HepG2 (cell line): Measurements from ENCODE around the gene SPRED2. TPM values are rescaled to one million over a fixed set of nuclear protein-coding genes. Genes with fewer than 3 reads are reported as not detected.

Source experiments
- ARNT ChIP-seq: fragments of 450-650 bp; IDR thresholded peaks from 2 replicates; pipeline ENCODE4 v1.6.1; 2017
- ASH2L ChIP-seq: fragments of 300-600, 200-600 bp; sonication (generic); IDR thresholded peaks from 2 replicates; pipeline ENCODE4 v1.7.0; 2017; ENCODE audit warnings: low read depth, mild to moderate bottlenecking, moderate library complexity, mixed read lengths, low read length; ENCODE audit not compliant: insufficient read length
- CCAR2 ChIP-seq: fragments of 200-400 bp; formaldehyde crosslinking; optimal IDR thresholded peaks from 2 replicates; pipeline ENCODE3; 2018; ENCODE audit warnings: low read depth, mild to moderate bottlenecking, low read length, moderate library complexity
- DR1 ChIP-seq: sonication (generic); formaldehyde crosslinking; IDR thresholded peaks from 2 replicates; pipeline ENCODE4 v1.8.0; 2021; ENCODE audit warnings: mild to moderate bottlenecking, missing genetic modification reagents, inconsistent platforms
- SPEN ChIP-seq: sonication (generic); formaldehyde crosslinking; IDR thresholded peaks from 2 replicates; pipeline ENCODE4 v1.5.1; 2020; ENCODE audit warnings: low read depth, mild to moderate bottlenecking, missing genetic modification reagents
- TEAD3 ChIP-seq: optimal IDR thresholded peaks from 2 replicates; pipeline ENCODE3; 2016; ENCODE audit warnings: borderline replicate concordance
- ZFY ChIP-seq: sonication (generic); formaldehyde crosslinking; IDR thresholded peaks from 2 replicates; pipeline ENCODE4 v1.4.0; 2020; ENCODE audit warnings: missing genetic modification reagents
- ZNF253 ChIP-seq: sonication (generic); formaldehyde crosslinking; IDR thresholded peaks from 2 replicates; pipeline ENCODE4 v1.8.0; 2022; ENCODE audit warnings: mild to moderate bottlenecking, missing genetic modification reagents, borderline replicate concordance
- ZNF446 ChIP-seq: sonication (generic); formaldehyde crosslinking; IDR thresholded peaks from 2 replicates; pipeline ENCODE4 v1.5.0; 2020; ENCODE audit warnings: mild to moderate bottlenecking, missing genetic modification reagents
- ZNF644 ChIP-seq: IDR thresholded peaks from 2 replicates; pipeline ENCODE4 v1.6.1; 2016; ENCODE audit warnings: low read depth
- ZNF674 ChIP-seq: sonication (generic); formaldehyde crosslinking; IDR thresholded peaks from 2 replicates; pipeline ENCODE4 v1.5.0; 2020; ENCODE audit warnings: low read depth, mild to moderate bottlenecking, missing genetic modification reagents
- ZNF773 ChIP-seq: sonication (generic); formaldehyde crosslinking; IDR thresholded peaks from 2 replicates; pipeline ENCODE4 v1.4.0; 2020; ENCODE audit warnings: missing genetic modification reagents, borderline replicate concordance
- polyA plus RNA-seq, 8 experiments: library from polyadenylated mRNA; depleted of rRNA in 3 of 8; stranded (reverse) in 7 of 8; unstranded in 1 of 8; fragments of >200 nt; fragmentation: Illumina TruSeq in 4 of 8; extraction: Trizol in 4 of 8; gene quantifications; 2 replicates each; pipeline versions ENCODE4 v1.2.1 to v1.2.3, GENCODE V29; 2011 to 2016; ENCODE audit warnings: low read depth in 4 of 8, missing spikeins in 1 of 8, mixed read lengths in 1 of 8; ENCODE audit not compliant: insufficient read depth in 1 of 8
- total RNA-seq, 5 experiments: library from RNA; depleted of rRNA; stranded (reverse); fragments of >200 nt; fragmentation: Illumina TruSeq; extraction: Trizol; gene quantifications; 2 replicates each; pipeline ENCODE4 v1.2.3, GENCODE V29; 2016; ENCODE audit warnings: low read depth in 1 of 5
- TF ChIP-seq, protein P1 (sequence below): sonication (generic); formaldehyde crosslinking; IDR thresholded peaks from 2 replicates; pipeline ENCODE4 v1.9.0; 2021; ENCODE audit warnings: missing genetic modification reagents, mild to moderate bottlenecking, borderline replicate concordance
- TF ChIP-seq, protein P2 (sequence below): sonication (generic); formaldehyde crosslinking; IDR thresholded peaks from 2 replicates; pipeline ENCODE4 v1.5.0; 2020; ENCODE audit warnings: missing genetic modification reagents
- TF ChIP-seq, protein P3 (sequence below): sonication (generic); formaldehyde crosslinking; conservative IDR thresholded peaks from 2 replicates; pipeline ENCODE4 v1.4.0; 2020; ENCODE audit warnings: mild to moderate bottlenecking, missing genetic modification reagents, moderate library complexity
- TF ChIP-seq, protein P4 (sequence below): sonication (generic); formaldehyde crosslinking; IDR thresholded peaks from 2 replicates; pipeline ENCODE4 v1.4.0; 2020; ENCODE audit warnings: missing genetic modification reagents
- TF ChIP-seq, protein P5 (sequence below): sonication (generic); formaldehyde crosslinking; IDR thresholded peaks from 2 replicates; pipeline ENCODE4 v1.4.0; 2020; ENCODE audit warnings: low read depth, mild to moderate bottlenecking, missing genetic modification reagents
- TF ChIP-seq, protein P6 (sequence below): sonication (generic); formaldehyde crosslinking; IDR thresholded peaks from 2 replicates; pipeline ENCODE4 v1.4.0; 2020; ENCODE audit warnings: missing genetic modification reagents
- TF ChIP-seq, protein P7 (sequence below): sonication (generic); formaldehyde crosslinking; IDR thresholded peaks from 2 replicates; pipeline ENCODE4 v1.5.1; 2020; ENCODE audit warnings: missing genetic modification reagents, mild to moderate bottlenecking, borderline replicate concordance

The SPRED2 gene
- total and polyA plus RNA-seq, 2 of the 13 experiments (the other 11 are each of a cell fraction or from before 2014, with no cell fraction given): 13.0 to 37.0 TPM

DNA sequence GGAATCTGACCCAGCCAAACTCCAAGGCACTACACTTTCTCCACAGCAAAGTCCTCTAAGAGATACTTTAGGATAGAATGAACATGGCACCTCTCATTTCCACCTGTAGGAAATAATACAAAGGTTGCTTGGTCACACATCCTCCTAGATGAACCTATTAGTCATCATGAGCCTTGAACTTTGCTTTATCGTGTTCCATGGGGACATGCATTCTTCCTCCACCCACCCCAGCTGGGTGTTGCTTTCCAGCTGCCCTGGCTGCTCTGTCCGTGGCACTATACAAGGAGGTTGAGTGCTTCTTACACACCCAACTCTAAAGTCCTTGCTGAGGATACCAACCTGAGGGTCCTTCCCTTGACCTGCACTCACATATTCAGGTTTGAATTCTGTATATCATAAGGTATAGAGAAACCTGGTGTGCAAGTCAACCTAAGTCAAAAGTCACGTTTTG lies 52.7 kb downstream of the SPRED2 start (continued):
- TF ChIP-seq ZNF446 (CRISPR knock-in tag) (no peak), CCAR2 (no peak), ZNF674 (no peak), SPEN (CRISPR knock-in tag) (no peak), TEAD3 (CRISPR knock-in tag) (peak; percentile 88), ZNF253 (CRISPR knock-in tag) (no peak), ZNF773 (CRISPR knock-in tag) (no peak), ZFY (CRISPR knock-in tag) (no peak), ARNT (no peak), ZNF644 (CRISPR knock-in tag) (peak; percentile 98), ASH2L (peak; percentile 35), DR1 (CRISPR knock-in tag) (no peak)
- TF ChIP-seq, protein P1, sequence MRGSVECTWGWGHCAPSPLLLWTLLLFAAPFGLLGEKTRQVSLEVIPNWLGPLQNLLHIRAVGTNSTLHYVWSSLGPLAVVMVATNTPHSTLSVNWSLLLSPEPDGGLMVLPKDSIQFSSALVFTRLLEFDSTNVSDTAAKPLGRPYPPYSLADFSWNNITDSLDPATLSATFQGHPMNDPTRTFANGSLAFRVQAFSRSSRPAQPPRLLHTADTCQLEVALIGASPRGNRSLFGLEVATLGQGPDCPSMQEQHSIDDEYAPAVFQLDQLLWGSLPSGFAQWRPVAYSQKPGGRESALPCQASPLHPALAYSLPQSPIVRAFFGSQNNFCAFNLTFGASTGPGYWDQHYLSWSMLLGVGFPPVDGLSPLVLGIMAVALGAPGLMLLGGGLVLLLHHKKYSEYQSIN (CRISPR knock-in tag): no peak
- TF ChIP-seq, protein P2, sequence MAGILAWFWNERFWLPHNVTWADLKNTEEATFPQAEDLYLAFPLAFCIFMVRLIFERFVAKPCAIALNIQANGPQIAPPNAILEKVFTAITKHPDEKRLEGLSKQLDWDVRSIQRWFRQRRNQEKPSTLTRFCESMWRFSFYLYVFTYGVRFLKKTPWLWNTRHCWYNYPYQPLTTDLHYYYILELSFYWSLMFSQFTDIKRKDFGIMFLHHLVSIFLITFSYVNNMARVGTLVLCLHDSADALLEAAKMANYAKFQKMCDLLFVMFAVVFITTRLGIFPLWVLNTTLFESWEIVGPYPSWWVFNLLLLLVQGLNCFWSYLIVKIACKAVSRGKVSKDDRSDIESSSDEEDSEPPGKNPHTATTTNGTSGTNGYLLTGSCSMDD: no peak
- TF ChIP-seq, protein P3, sequence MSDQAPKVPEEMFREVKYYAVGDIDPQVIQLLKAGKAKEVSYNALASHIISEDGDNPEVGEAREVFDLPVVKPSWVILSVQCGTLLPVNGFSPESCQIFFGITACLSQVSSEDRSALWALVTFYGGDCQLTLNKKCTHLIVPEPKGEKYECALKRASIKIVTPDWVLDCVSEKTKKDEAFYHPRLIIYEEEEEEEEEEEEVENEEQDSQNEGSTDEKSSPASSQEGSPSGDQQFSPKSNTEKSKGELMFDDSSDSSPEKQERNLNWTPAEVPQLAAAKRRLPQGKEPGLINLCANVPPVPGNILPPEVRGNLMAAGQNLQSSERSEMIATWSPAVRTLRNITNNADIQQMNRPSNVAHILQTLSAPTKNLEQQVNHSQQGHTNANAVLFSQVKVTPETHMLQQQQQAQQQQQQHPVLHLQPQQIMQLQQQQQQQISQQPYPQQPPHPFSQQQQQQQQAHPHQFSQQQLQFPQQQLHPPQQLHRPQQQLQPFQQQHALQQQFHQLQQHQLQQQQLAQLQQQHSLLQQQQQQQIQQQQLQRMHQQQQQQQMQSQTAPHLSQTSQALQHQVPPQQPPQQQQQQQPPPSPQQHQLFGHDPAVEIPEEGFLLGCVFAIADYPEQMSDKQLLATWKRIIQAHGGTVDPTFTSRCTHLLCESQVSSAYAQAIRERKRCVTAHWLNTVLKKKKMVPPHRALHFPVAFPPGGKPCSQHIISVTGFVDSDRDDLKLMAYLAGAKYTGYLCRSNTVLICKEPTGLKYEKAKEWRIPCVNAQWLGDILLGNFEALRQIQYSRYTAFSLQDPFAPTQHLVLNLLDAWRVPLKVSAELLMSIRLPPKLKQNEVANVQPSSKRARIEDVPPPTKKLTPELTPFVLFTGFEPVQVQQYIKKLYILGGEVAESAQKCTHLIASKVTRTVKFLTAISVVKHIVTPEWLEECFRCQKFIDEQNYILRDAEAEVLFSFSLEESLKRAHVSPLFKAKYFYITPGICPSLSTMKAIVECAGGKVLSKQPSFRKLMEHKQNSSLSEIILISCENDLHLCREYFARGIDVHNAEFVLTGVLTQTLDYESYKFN (CRISPR knock-in tag): peak; percentile 82
- TF ChIP-seq, protein P4, sequence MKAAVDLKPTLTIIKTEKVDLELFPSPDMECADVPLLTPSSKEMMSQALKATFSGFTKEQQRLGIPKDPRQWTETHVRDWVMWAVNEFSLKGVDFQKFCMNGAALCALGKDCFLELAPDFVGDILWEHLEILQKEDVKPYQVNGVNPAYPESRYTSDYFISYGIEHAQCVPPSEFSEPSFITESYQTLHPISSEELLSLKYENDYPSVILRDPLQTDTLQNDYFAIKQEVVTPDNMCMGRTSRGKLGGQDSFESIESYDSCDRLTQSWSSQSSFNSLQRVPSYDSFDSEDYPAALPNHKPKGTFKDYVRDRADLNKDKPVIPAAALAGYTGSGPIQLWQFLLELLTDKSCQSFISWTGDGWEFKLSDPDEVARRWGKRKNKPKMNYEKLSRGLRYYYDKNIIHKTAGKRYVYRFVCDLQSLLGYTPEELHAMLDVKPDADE (CRISPR knock-in tag): no peak
- TF ChIP-seq, protein P5, sequence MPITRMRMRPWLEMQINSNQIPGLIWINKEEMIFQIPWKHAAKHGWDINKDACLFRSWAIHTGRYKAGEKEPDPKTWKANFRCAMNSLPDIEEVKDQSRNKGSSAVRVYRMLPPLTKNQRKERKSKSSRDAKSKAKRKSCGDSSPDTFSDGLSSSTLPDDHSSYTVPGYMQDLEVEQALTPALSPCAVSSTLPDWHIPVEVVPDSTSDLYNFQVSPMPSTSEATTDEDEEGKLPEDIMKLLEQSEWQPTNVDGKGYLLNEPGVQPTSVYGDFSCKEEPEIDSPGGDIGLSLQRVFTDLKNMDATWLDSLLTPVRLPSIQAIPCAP (CRISPR knock-in tag): no peak
- TF ChIP-seq, protein P6, sequence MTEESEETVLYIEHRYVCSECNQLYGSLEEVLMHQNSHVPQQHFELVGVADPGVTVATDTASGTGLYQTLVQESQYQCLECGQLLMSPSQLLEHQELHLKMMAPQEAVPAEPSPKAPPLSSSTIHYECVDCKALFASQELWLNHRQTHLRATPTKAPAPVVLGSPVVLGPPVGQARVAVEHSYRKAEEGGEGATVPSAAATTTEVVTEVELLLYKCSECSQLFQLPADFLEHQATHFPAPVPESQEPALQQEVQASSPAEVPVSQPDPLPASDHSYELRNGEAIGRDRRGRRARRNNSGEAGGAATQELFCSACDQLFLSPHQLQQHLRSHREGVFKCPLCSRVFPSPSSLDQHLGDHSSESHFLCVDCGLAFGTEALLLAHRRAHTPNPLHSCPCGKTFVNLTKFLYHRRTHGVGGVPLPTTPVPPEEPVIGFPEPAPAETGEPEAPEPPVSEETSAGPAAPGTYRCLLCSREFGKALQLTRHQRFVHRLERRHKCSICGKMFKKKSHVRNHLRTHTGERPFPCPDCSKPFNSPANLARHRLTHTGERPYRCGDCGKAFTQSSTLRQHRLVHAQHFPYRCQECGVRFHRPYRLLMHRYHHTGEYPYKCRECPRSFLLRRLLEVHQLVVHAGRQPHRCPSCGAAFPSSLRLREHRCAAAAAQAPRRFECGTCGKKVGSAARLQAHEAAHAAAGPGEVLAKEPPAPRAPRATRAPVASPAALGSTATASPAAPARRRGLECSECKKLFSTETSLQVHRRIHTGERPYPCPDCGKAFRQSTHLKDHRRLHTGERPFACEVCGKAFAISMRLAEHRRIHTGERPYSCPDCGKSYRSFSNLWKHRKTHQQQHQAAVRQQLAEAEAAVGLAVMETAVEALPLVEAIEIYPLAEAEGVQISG: no peak
- TF ChIP-seq, protein P7, sequence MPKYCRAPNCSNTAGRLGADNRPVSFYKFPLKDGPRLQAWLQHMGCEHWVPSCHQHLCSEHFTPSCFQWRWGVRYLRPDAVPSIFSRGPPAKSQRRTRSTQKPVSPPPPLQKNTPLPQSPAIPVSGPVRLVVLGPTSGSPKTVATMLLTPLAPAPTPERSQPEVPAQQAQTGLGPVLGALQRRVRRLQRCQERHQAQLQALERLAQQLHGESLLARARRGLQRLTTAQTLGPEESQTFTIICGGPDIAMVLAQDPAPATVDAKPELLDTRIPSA (CRISPR knock-in tag): no peak
